ENCODE data around the gene TFAP2D.

TFAP2D gene

GRCh38 chr6:50819466-50819903 lies 106.2 kb downstream of the TFAP2D start:
- peak; percentile 64 for DNase-seq (ENCODE audit: low spot score)

GRCh38 chr6:50819904-50820868 lies 106.9 kb downstream of the TFAP2D start:
- DNase-seq (ENCODE audit: low spot score), result no peak

- DNase-seq (ENCODE audit: low spot score), result no peak
Measured at GRCh38 chr6:50820869-50821264, 107.5 kb downstream of the TFAP2D start.

GRCh38 chr6:50821441-50822077 lies 108.2 kb downstream of the TFAP2D start:
- no peak for DNase-seq (ENCODE audit: low spot score)

GRCh38 chr6:50822078-50822476 lies 108.8 kb downstream of the TFAP2D start:
- DNase-seq (ENCODE audit: low spot score), result no peak
